ENCODE data around the gene ANKFN1. TPM values are rescaled to one million over a fixed set of nuclear protein-coding genes. Genes with fewer than 3 reads are reported as not detected.
A peak's percentile ranks its signal among the peaks of the same experiment; 100 is the strongest.

The ANKFN1 gene
- total RNA-seq, 1 experiment from 2014 or later: not detected

GRCh38 chr17:56171186-56171959 is 18.1 kb downstream of the ANKFN1 start:
- no peaks in the 10 kb centered on the region for H3K9me3 ChIP-seq (ENCODE audit: control insufficient read depth, insufficient read depth, low read depth, low read length)
- POLR2A ChIA-PET: no interaction called here
- CTCF ChIA-PET: no interaction called here
- DNase-seq (ENCODE audit: low read depth, low spot score) (no peak), ATAC-seq (no peak)
- H3K4me3 ChIP-seq (ENCODE audit: low read depth in 2 of 2, low read length in 2 of 2): no peak overlapping the region
- H3K36me3 ChIP-seq (ENCODE audit: control insufficient read depth, insufficient read depth, low read length): no peaks in the 10 kb centered on the region
- TF ChIP-seq CTCF (IDR thresholded peaks at IDR 0.05): no peak
- no peak for TF ChIP-seq REST (IDR thresholded peaks at IDR 0.05; ENCODE audit: insufficient read depth in 1 of 2, low read depth in 2 of 2, low read length in 1 of 2)
- no peak for TF ChIP-seq TCF7L2 (IDR thresholded peaks at IDR 0.05; ENCODE audit: low read depth, low read length)
- TF ChIP-seq POLR2AphosphoS5 (IDR thresholded peaks at IDR 0.05; ENCODE audit: low read depth, low read length): no peak
- TF ChIP-seq SIN3A (IDR thresholded peaks at IDR 0.05; ENCODE audit: borderline replicate concordance, insufficient read depth, low read depth, low read length): no peak
- in situ Hi-C loops (cut with HindIII; ENCODE audit: low pct_unique_long_range_greater_than_20kb, low sequenced_read_pairs): no loop called here
- H3K4me1 ChIP-seq (ENCODE audit: control insufficient read depth, insufficient read depth, low read length): no peaks in the 10 kb centered on the region
- H3K27me3 ChIP-seq (ENCODE audit: control insufficient read depth, insufficient read depth, low read length): no peaks in the 10 kb centered on the region
- BruUV-seq (replicated peaks): no TSS peak
- intact Hi-C loops (cut with micrococcal nuclease; ENCODE audit: unreplicated experiment): no loop called here
- no peak overlapping the region for H3K27ac ChIP-seq (ENCODE audit: low read length)

- POLR2A ChIA-PET: no interaction called here
- intact Hi-C loops (cut with micrococcal nuclease; ENCODE audit: unreplicated experiment): no loop called here
- ATAC-seq: peak; percentile 45
Measured at GRCh38 chr17:56172517-56172982, 19.3 kb downstream of the ANKFN1 start.

More at GRCh38 chr17:56172517-56172982, 19.3 kb downstream of the ANKFN1 start:
- H3K27me3 ChIP-seq (ENCODE audit: control insufficient read depth, insufficient read depth, low read length): no peaks in the 10 kb centered on the region
- H3K27ac ChIP-seq (ENCODE audit: low read length): no peak overlapping the region
- in situ Hi-C loops (cut with HindIII; ENCODE audit: low pct_unique_long_range_greater_than_20kb, low sequenced_read_pairs): no loop called here
- TF ChIP-seq CTCF (IDR thresholded peaks at IDR 0.05) (no peak), TCF7L2 (IDR thresholded peaks at IDR 0.05; ENCODE audit: low read depth, low read length) (no peak), POLR2AphosphoS5 (IDR thresholded peaks at IDR 0.05; ENCODE audit: low read depth, low read length) (no peak), SIN3A (IDR thresholded peaks at IDR 0.05; ENCODE audit: borderline replicate concordance, insufficient read depth, low read depth, low read length) (no peak), REST (IDR thresholded peaks at IDR 0.05; ENCODE audit: insufficient read depth in 1 of 2, low read depth in 2 of 2, low read length in 1 of 2) (no peak)
- H3K9me3 ChIP-seq (ENCODE audit: control insufficient read depth, insufficient read depth, low read depth, low read length): no peaks in the 10 kb centered on the region
- DNase-seq (ENCODE audit: low read depth, low spot score): no peak
- CTCF ChIA-PET: no interaction called here
- H3K4me3 ChIP-seq (ENCODE audit: low read depth in 2 of 2, low read length in 2 of 2): no peak overlapping the region
- BruUV-seq (replicated peaks): no TSS peak
- H3K36me3 ChIP-seq (ENCODE audit: control insufficient read depth, insufficient read depth, low read length): no peaks in the 10 kb centered on the region
- H3K4me1 ChIP-seq (ENCODE audit: control insufficient read depth, insufficient read depth, low read length): no peaks in the 10 kb centered on the region
